Measurements from ENCODE around the gene TTC23.

GRCh38 chr15:99230867-99231266, 18.5 kb downstream of the TTC23 start:
- no peak for TF ChIP-seq GATA2 (IDR thresholded peaks at IDR 0.05; ENCODE audit: low read depth, low read length)
- TF ChIP-seq GATA3 (IDR thresholded peaks at IDR 0.05; ENCODE audit: low read depth, low read length) = no peak

Measured in SH-SY5Y (cell line).